Upper lobe of left lung (tissue), 4 donors: ENCODE data around the gene TREX2.

Experiments used
- CTCF ChIP-seq, 6 experiments: fragments of 450-650 bp in 4 of 6; fragments of 200-600 bp in 2 of 6; sonication (generic) in 2 of 6; IDR thresholded peaks; one replicate each; pipeline ENCODE4 v1.5.1; 2016 to 2019; ENCODE audit warnings: antibody characterized with exemption in 6 of 6
- POLR2A ChIP-seq, 4 donors: fragments of 450-650 bp; IDR thresholded peaks; one replicate each; pipeline ENCODE4 v1.5.1; 2016 to 2017; ENCODE audit warnings: antibody characterized with exemption in 4 of 4, mild to moderate bottlenecking in 2 of 4

DNA sequence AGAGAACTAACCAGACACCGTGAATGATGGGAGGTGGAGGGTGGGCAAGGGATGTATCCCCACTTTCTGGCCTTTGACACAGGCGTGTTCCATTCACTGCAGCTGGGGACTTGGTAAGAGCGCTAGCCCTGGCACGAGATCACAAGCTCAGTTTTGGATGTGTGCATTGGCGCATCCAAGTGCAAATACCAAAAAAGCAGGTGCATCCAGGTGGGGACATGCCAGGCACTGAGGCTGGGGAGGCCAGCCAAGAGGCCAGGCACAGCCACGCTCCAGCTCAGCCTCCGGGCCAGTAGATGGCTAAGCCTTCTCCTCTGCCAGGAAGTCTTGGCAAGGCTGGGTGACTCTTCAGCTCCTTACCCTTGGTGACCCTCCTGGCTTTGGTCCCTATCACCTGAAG, 39.0 kb downstream of the TREX2 start:
- no peak for TF ChIP-seq POLR2A (IDR thresholded peaks at IDR 0.05)
- TF ChIP-seq CTCF (IDR thresholded peaks at IDR 0.05), result no peak
